HG03097 (cell line): Measurements from ENCODE around the gene ADAMTS17.
"Not testable (repeated sequence)": the region's sequence is repeated elsewhere in the genome, so short reads cannot be mapped to it uniquely, and the experiment has no call there.

ENCODE experiments used
- ATAC-seq: cut with Tn5 transposase; IDR thresholded peaks from one replicate; pipeline ENCODE4 v1.9.1; 2021; ENCODE audit not compliant: unreplicated experiment, low FRiP score

The ADAMTS17 gene

GRCh38 chr15:100341239-100341749 lies 481 bp downstream of the ADAMTS17 start:
- ATAC-seq, result no peak

DNA sequence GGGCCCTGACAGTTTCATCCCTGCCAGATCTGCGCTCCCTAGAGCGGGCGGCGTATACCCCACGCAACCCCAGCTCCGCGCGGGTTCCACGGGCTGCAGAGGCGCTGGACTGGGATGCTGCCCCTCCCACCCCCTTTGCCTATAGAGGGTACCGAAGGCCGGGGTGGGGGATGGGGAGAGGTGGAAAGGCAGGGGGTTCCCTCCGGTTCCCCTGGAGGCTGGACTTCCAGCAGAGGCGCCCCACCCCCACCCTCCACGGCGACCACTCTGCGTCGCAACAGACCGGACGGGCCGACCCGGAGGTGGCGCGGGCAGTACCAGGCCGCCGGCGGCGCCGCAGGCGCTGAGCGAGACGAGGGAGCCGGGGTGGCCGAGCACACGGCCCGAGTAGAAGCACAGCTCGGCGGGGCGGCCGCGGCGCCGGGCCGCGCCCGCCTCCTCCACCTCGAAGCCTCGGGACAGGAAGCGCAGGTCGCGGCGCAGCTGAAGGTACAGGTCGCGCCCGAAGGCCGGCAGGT lies 995 bp downstream of the ADAMTS17 start:
- ATAC-seq, result no peak

- ATAC-seq, result no peak
Observed at GRCh38 chr15:100339999-100340398, 1.8 kb downstream of the ADAMTS17 start.

GRCh38 chr15:100339451-100339850 lies 2.3 kb downstream of the ADAMTS17 start:
- ATAC-seq, result not testable (repeated sequence)

- ATAC-seq, result no peak
Observed at GRCh38 chr15:100338971-100339444, 2.8 kb downstream of the ADAMTS17 start.

DNA sequence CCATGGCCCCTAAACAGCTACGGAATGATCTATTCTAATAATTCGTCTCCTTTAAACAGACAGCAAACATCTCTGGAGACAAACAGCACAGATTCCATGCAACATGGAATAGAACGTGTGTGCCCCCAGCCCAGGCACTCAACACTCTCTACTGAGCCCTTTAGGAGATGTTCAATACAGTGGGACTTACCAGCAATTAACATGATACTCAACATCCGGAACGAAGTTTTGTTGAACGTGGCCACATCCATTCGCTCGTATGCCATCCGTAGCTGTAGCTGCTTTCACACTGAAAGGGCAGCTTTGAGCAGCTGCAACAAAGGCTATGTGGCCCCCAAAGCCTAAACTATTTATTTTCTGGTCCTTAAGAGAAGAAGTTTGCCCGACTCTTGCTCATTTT lies 3.5 kb downstream of the ADAMTS17 start:
- no peak for ATAC-seq

GRCh38 chr15:100337096-100338044 lies 4.4 kb downstream of the ADAMTS17 start:
- no peak for ATAC-seq

DNA sequence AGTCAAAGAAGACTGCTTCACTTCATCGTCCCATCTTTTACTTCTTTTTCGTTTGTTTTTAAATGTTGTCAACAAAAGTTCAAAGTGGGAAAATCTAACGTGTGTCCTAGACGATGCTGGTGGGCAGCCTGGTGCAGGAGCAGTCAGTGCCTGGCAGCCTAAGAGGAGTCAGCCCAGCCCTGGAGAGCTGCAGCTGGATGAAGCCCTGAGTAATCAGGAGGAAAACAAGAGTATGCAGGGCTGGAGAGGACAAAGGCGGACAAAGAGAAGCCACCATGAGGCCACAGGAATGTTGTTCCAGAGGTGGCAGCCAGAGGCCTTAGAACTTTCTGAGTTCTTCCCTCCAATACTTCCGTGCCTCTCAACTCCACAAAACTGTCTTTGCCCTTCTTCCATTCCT lies 5.7 kb downstream of the ADAMTS17 start:
- ATAC-seq, result no peak

GRCh38 chr15:100335335-100335999 lies 6.3 kb downstream of the ADAMTS17 start:
- ATAC-seq, result no peak

- ATAC-seq, result no peak
Observed at GRCh38 chr15:100334905-100335304, 6.9 kb downstream of the ADAMTS17 start.

DNA sequence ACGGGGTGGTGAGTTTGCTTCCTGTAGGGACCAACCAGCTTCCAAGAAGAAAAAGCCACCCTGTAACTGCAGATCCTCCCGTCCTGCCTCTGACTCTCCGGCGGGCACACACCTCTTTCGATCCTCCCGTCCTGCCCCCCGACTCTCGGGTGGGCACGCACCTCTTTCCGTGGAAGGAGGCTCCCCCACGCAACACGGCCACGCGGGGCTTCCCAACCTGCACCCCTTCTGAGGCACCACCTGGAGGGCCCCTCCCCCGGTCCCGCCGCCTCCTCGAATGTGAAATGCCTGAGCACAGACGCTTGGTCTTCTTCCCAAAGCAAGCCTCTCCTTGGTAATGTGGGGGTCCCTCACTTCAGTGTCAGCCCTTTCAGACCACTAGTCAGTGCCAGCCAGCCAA lies 7.3 kb downstream of the ADAMTS17 start:
- ATAC-seq, result no peak

- no peak for ATAC-seq
Observed at GRCh38 chr15:100334015-100334414, 7.8 kb downstream of the ADAMTS17 start.

DNA sequence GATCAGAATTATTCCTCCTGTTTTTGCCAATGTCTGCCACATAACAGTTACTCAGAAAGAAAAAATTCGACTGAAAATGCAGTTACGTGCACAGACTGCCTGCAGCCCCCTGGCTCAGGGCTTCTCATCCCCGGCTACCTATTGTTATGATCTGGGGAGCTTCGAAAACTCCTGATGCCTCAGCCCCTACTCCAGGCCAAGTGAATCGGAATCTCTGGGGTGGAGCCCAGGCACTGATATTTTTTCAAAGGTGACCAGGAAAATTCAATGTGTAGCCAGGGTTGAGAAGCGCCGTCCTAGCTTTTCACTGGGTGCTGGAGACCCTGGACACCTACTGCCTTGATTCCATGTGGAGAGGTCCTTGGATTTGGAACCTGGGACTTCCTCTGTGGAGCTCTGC lies 8.5 kb downstream of the ADAMTS17 start:
- no peak for ATAC-seq

DNA sequence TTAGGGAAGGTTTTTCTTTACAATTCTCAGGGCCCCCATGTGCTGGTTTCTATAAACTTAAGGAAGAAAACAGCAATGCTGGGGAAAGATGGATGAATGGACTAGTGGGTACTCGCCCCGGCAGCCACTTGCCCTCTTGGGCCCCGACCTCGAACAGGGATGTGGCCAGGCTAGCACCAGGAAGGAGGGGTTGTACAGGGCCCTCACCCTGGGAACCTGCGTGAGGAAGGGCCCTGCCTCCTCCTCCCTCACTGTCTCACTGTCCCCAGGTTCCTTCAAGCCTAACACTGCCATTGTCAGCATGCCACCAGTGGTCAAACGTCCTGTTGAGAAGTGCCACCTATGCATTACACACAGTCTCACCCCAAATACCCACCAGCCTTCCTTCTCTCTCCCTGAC lies 9.1 kb downstream of the ADAMTS17 start:
- no peak for ATAC-seq

DNA sequence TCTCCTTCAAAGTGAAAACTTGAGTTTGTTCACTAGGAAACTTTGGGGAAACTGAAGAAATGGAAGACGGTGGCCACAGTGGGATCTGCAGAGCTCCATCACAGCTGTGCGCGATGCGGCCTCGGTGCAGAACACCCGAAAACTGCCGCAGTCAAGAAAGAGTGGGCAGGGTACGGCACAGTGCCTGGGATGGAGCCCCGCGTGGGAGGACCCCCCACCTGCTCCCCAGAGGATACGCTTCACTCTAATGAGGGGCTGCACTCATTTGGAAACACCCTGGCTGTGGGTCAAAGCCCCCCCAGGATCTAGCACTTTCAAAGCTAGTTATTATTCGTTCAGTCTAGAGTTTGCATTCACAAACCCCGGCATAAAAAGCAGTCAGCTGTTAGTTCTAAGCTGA lies 9.5 kb downstream of the ADAMTS17 start:
- ATAC-seq, result no peak

DNA sequence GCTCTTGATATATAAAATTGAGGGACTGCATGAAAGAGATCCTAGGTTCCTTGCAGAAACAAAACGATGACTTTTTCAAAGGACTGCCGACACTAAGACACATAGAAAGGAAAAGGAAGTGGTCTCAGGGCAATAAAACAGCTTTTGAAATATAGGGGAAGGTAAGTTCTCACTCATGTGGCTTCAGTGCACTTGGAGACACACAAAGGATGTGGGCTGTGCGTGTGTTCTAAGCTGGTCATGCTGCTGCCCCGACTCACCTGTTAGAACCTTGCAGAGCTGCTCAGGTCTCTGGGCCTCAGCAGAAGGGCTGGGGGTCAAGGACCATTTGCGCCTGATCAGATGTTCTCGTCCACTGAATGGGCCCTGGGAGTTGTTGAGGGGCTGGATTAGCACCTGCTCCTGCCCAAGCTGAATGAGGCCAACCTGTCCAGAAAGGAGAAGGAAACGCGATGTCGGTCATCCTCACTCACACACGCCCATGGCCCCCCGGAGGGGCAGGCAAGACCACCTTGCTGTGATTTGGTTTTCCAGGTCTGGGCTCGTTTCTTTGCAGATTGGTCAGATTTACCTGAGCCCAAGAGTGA lies 11.1 kb downstream of the ADAMTS17 start:
- ATAC-seq, result no peak

DNA sequence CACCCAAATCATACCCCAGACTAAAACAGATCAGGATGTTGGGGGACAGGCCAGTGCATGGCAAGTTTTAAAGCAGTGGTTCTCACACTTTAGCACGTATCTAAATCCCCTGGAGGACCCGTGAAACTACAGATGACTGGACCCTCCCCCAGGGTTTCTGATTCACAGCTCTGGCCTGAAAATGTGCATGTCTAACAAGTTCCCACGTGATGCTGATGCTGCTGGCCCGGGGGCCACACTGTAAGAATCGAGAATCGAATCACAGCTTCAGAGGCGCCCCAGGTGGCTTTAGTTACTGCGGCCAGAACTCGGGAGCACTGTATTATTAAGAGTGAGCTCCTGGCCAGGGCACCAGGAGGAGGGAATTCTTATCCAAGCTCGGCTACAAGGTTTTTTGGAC lies 11.6 kb downstream of the ADAMTS17 start:
- no peak for ATAC-seq

- ATAC-seq, result no peak
Observed at GRCh38 chr15:100328796-100329195, 13.0 kb downstream of the ADAMTS17 start.

- no peak for ATAC-seq
Observed at GRCh38 chr15:100318880-100319279, 22.9 kb downstream of the ADAMTS17 start.

- ATAC-seq, result no peak
Observed at GRCh38 chr15:100314809-100315400, 26.9 kb downstream of the ADAMTS17 start.
